Activated T-cell treated with anti-CD3 and anti-CD28 coated beads, Interleukin-2, amount 50 U/mL, for 72 hours (primary cell): Measurements from ENCODE around the gene BTBD19. TPM values are rescaled to one million over a fixed set of nuclear protein-coding genes. Genes with fewer than 3 reads are reported as not detected.
"Not testable (repeated sequence)": the region's sequence is repeated elsewhere in the genome, so short reads cannot be mapped to it uniquely, and the experiment has no call there.

Experiments
- ATAC-seq, 2 donors: fragments of 150-1000 bp; cut with Tn5 transposase; replicated peaks in 1 of 2; 2 replicates each; pipeline ENCODE4 v1.10.0; 2021; ENCODE audit warnings: moderate library complexity in 2 of 2, mild to moderate bottlenecking in 1 of 2
- DNase-seq, 2 donors: peaks; one replicate each; pipeline ENCODE4 v3.0.0; 2021 to 2022; ENCODE audit warnings: mixed read lengths in 1 of 2
- H3K27ac Mint-ChIP-seq: one replicate; pipeline ENCODE4 v1.8.0; 2022; ENCODE audit warnings: mild to moderate bottlenecking, moderate library complexity, mixed read lengths
- H3K27me3 Mint-ChIP-seq: one replicate; pipeline ENCODE4 v1.8.0; 2022; ENCODE audit warnings: low read depth, mixed read lengths
- H3K36me3 Mint-ChIP-seq, 2 donors: one replicate each; pipeline ENCODE4 v1.8.0; 2022; ENCODE audit warnings: mixed read lengths in 2 of 2, mild to moderate bottlenecking in 1 of 2; ENCODE audit not compliant: insufficient read depth in 2 of 2
- H3K4me1 Mint-ChIP-seq: one replicate; pipeline ENCODE4 v1.8.0; 2022; ENCODE audit warnings: low read depth, mixed read lengths
- H3K4me3 Mint-ChIP-seq, 2 donors: one replicate each; pipeline ENCODE4 v1.8.0; 2022; ENCODE audit warnings: mild to moderate bottlenecking in 2 of 2, mixed read lengths in 2 of 2, moderate library complexity in 2 of 2
- H3K9me3 Mint-ChIP-seq, 2 donors: one replicate each; pipeline ENCODE4 v1.8.0; 2022; ENCODE audit warnings: mixed read lengths in 2 of 2
- total RNA-seq, 2 donors: library from RNA; stranded (reverse); gene quantifications; one replicate each; pipeline ENCODE4 v1.2.3, GENCODE V29; 2022

Gene BTBD19
- total RNA-seq, 2 donors from 2014 or later = 9.4 to 16.8 TPM

DNA sequence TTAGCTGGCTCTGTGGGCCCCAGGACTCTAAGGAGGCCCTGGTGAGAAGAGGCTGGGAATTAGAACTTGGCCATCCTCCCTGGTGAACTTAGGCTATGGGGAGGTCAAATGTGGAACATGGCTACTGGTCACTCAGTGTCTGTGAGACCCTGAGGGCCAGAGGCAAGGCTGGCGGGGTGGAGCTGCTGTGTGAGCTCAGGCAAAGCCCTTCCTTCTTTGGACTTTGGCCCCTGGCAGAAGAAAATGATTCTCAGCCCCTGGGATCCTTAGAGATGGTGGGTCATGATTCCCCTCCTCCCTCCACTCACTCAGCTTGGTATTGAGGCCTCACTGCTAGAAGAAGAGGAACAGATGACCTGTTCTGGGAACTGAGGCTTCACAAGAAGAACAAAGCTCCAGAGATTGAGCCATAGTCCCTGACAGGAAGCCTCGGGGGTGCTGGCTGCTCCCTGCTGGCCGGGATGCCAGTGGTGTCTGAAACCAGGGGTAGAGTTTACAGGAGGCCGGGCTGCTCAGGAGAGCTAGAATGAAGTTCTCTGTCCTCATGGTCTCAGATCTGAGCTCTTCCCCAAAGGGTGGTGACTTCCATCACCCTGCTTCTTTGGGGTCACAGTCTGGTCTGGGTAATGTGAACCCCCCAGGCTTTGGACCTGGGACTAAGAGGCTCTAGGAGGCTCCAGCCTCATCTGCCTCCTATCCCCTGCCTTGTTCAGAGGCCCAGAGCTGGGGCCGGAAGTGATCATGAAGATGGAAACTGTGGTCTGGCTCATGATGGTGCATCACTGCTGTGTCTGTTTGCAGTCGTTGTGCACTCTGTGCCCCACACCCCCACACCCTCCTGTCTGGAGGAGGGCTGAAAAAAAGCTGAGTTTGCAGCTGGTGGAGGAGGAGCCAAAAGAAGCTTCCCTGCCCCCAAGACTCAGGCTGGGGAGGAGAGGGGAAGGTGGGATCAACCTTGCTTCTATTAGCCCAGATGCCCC lies 905 bp downstream of the BTBD19 start:
- DNase-seq (peak; percentile 88 to 91), ATAC-seq (peak; percentile 67 to 68)
- Mint-ChIP-seq H3K4me3 (peak overlapping the region; percentile 84 to 99), H3K4me1 (peaks cover 83% of the 10 kb centered on the region), H3K27me3 (no peaks in the 10 kb centered on the region), H3K36me3 (peaks cover 6 to 20% of the 10 kb centered on the region in 2 donors), H3K9me3 (no peaks in the 10 kb centered on the region), H3K27ac (peak overlapping the region; percentile 88)

DNA sequence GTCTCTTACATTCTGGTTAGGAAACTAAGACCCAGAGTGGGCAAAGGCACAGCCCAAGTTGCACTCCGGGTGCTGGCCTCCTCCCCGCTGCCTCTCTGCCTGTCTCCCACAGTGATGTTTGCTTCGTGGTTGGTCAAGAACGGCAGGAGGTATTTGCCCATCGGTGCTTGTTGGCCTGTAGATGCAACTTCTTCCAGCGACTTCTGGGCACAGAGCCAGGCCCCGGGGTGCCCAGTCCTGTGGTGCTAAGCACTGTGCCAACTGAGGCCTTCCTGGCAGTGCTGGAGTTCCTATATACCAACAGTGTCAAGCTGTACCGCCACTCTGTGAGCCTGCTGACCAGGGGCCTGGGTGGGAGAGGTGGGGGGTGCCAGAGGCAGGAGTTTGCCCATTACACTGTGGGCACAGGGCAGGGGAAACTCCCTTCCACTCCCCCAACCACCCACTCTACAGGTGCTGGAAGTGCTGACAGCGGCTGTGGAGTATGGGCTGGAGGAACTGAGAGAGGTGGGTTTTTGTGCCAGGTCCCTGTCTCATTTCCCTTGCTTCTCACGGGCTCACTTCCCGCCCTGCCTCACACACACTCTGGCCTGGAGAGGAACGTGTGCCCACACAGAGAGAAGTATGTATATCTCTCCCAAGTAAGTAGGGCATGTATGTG lies 1.9 kb downstream of the BTBD19 start:
- DNase-seq = peak; percentile 40 to 47
- peak overlapping the region; percentile 88 for H3K27ac Mint-ChIP-seq

DNA sequence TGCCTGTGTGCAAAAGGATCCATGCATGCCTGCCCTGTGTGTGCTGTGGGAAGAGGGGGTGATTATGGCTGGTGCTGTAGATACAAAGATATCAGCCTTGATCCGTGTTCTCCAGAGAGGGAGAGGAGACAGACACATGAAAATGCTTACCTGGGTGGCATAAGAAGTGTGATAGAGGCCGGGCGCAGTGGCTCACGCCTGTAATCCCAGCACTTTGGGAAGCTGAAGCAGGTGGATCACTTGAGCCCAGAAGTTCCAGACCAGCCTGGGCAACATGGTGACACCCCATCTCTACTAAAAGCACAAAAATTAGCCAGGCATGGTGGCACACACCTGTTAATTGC lies 2.4 kb downstream of the BTBD19 start:
- not testable (repeated sequence) for H3K9me3 Mint-ChIP-seq, ATAC-seq, H3K27me3 Mint-ChIP-seq, DNase-seq
- H3K27ac Mint-ChIP-seq = peak overlapping the region; percentile 79
- peaks cover 82% of the 10 kb centered on the region for H3K4me1 Mint-ChIP-seq
- H3K4me3 Mint-ChIP-seq = peak overlapping the region; percentile 84 to 99
- H3K36me3 Mint-ChIP-seq = peaks cover 8 to 20% of the 10 kb centered on the region in 2 donors

More for the DNA sequence above, 1.9 kb downstream of the BTBD19 start:
- ATAC-seq = no peak
- Mint-ChIP-seq H3K36me3 (peaks cover 8 to 17% of the 10 kb centered on the region in 2 donors), H3K9me3 (no peaks in the 10 kb centered on the region), H3K27me3 (no peaks in the 10 kb centered on the region), H3K4me1 (peaks cover 83% of the 10 kb centered on the region), H3K4me3 (peak overlapping the region; percentile 84 to 99)

DNA sequence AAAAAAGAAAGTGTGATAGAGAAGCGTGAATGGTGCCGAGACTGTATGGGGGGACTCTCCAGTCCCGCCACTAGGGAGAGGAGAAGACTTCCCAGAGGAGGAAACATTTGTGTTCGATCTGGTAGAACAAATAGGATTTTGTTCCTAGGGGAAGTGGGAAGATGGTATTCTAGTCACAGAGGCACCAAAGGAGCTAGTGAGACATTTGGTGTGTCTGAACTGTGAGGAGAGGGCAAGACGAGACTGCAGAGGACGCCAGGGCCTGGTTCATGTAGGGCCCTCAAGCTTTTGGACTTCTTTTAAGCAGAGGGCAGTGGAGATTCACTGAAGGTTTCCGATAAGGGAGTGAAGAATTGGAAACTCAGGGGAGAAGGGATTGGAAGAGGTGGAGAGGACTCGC lies 2.9 kb downstream of the BTBD19 start:
- H3K4me3 Mint-ChIP-seq = peak overlapping the region; percentile 84 to 99
- peaks cover 8 to 20% of the 10 kb centered on the region in 2 donors for H3K36me3 Mint-ChIP-seq
- DNase-seq (no peak), ATAC-seq (no peak)
- peak overlapping the region; percentile 79 for H3K27ac Mint-ChIP-seq
- H3K4me1 Mint-ChIP-seq = peaks cover 81% of the 10 kb centered on the region
- H3K27me3 Mint-ChIP-seq = no peaks in the 10 kb centered on the region
- H3K9me3 Mint-ChIP-seq = no peaks in the 10 kb centered on the region

DNA sequence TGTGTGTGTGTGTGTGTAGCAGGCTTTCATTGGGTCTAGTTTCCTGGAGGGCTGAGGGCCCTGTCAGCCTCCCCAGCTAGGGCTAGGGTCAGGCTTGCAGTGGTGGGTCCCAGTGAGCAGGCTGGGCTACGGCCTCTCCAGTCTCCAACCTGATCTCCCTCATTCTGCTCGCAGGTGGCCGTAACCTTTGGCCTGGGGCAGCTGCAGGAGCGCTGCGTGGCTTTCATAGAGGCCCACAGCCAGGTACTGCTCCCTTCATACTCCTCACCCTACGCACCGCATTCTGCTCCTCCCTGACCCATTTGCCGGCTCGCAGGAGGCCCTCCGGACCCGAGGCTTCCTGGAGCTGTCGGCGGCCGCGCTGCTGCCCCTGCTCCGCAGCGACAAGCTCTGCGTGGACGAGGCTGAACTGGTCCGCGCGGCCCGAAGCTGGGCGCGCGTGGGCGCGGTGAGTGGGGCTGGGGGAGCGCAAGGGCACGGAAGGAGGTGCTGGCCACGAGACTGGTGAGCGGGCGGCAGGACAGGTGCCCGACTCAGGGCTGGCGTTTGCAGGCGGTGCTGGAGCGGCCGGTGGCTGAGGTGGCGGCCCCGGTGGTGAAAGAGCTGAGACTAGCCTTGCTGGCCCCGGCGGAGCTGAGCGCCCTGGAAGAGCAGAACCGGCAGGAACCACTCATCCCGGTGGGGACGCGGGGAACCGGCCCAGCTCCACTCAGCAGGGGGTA lies 4.7 kb downstream of the BTBD19 start:
- peaks cover 9 to 14% of the 10 kb centered on the region in 2 donors for H3K36me3 Mint-ChIP-seq
- no peak for ATAC-seq
- H3K4me1 Mint-ChIP-seq = peaks cover 77% of the 10 kb centered on the region
- H3K4me3 Mint-ChIP-seq = peak overlapping the region; percentile 84 to 99
- H3K27ac Mint-ChIP-seq = peak overlapping the region; percentile 20
- H3K27me3 Mint-ChIP-seq = no peaks in the 10 kb centered on the region
- DNase-seq = no peak
- no peaks in the 10 kb centered on the region for H3K9me3 Mint-ChIP-seq

DNA sequence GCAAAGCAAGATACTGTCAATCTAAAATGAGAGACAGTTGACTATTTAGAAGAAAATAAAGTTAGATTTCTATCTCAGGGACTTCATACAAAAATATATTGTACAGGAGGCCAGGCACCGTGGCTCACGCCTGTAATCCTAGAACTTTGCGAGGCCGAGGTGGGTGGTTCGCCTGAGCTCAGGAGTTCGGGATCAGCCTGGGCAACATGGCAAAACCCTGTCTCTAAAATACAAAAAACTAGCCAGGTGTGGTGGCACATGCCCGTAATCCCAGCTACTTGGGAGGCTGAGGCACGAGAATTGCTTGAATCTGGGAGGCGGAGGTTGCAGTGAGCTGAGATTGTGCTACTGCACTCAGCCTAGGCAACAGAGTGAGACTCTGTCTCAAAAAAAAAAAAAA lies 7.6 kb downstream of the BTBD19 start:
- Mint-ChIP-seq H3K4me1 (peaks cover 76% of the 10 kb centered on the region), H3K36me3 (peaks cover 11 to 15% of the 10 kb centered on the region in 2 donors), H3K4me3 (peak overlapping the region in 1 of 2 donors; percentile 84)
- not testable (repeated sequence) for DNase-seq, H3K9me3 Mint-ChIP-seq, ATAC-seq, H3K27me3 Mint-ChIP-seq, H3K27ac Mint-ChIP-seq

DNA sequence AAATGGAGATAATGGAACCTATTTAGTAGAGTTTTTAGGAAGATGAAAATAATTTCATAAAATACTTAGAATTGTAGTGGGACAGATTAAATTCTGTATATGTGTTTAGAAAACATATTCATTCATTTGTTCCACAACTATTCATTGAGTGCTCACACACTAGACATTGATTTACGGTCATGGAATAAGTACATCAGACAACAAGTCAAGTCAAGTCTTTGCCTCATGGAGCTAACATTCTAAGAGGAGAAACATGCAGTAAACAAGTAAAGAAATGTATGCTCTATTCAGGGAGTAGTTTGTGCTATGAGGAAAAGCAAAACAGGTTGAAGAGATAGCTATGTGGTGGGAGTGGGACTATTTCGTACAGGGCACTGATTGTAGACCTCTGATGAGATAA lies 9.0 kb downstream of the BTBD19 start:
- Mint-ChIP-seq H3K4me1 (peaks cover 69% of the 10 kb centered on the region), H3K4me3 (peak overlapping the region; percentile 8 to 16), H3K9me3 (no peaks in the 10 kb centered on the region), H3K27ac (peak overlapping the region; percentile 35), H3K27me3 (no peaks in the 10 kb centered on the region), H3K36me3 (peaks cover 8 to 15% of the 10 kb centered on the region in 2 donors)
- ATAC-seq (no peak), DNase-seq (no peak)

DNA sequence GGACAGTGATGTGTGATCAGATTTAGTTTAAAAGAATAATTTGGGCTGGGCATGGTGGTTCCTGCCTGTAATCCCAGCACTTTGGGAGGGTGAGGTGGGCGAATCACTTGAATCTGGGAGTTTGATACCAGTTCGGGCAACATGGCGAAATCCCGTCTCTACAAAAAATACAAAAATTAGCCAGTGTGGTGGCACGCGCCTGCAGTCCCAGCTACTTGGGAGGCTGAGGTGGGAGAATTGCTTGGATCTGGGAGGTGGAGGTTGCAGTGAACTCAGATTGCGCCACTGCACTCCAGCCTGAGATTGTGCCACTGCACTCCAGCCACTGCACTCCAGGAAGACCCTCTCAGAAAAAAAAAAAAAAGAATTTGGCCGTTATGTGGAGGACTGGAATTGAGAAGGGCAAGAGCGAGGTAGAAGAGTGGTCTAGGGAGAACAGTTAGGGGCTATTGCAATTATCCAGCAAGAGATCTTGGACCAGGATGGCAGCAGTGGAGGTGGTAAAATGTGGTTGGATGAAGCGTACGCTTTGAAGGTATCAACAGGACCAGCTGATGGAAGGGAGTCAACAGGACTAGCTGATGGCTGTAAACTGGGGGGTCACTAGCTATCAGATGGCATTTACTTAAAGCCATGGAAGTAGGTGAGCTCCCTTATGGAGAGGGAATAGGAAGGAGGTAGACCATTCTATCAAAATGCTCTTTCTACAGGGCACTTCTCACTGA lies 9.6 kb downstream of the BTBD19 start:
- DNase-seq = no peak
- H3K9me3 Mint-ChIP-seq = no peaks in the 10 kb centered on the region
- H3K4me1 Mint-ChIP-seq = peaks cover 66% of the 10 kb centered on the region
- ATAC-seq = no peak
- peaks cover 8 to 15% of the 10 kb centered on the region in 2 donors for H3K36me3 Mint-ChIP-seq
- no peaks in the 10 kb centered on the region for H3K27me3 Mint-ChIP-seq
- H3K4me3 Mint-ChIP-seq = peak overlapping the region; percentile 50 to 94
- peak overlapping the region; percentile 100 for H3K27ac Mint-ChIP-seq

DNA sequence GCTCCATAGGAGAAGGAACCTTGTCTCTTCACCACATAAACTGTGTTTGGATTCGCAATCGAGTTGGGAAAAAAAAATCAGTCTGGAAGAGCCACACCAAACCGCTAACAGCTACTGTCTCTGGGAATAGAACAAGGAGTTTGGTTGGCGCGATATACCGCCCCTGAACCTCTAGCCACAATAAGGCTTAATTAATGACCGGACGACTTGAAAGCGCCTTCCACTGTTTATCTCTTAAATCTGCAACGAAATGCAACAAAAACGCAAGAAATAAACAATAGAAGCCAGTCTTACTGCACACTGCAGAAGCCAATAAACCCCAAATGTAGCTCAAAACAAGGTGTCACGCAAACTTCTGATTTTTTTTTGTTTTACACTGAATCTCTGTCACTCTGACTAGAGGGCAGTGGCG lies 10.9 kb downstream of the BTBD19 start:
- Mint-ChIP-seq H3K4me3 (peak overlapping the region; percentile 94 to 95), H3K36me3 (peaks cover 8 to 13% of the 10 kb centered on the region in 2 donors), H3K27me3 (no peaks in the 10 kb centered on the region), H3K4me1 (peaks cover 61% of the 10 kb centered on the region), H3K9me3 (no peaks in the 10 kb centered on the region), H3K27ac (peak overlapping the region; percentile 100)
- peak in 1 of 2 donors; percentile 45 for DNase-seq
- no peak for ATAC-seq

DNA sequence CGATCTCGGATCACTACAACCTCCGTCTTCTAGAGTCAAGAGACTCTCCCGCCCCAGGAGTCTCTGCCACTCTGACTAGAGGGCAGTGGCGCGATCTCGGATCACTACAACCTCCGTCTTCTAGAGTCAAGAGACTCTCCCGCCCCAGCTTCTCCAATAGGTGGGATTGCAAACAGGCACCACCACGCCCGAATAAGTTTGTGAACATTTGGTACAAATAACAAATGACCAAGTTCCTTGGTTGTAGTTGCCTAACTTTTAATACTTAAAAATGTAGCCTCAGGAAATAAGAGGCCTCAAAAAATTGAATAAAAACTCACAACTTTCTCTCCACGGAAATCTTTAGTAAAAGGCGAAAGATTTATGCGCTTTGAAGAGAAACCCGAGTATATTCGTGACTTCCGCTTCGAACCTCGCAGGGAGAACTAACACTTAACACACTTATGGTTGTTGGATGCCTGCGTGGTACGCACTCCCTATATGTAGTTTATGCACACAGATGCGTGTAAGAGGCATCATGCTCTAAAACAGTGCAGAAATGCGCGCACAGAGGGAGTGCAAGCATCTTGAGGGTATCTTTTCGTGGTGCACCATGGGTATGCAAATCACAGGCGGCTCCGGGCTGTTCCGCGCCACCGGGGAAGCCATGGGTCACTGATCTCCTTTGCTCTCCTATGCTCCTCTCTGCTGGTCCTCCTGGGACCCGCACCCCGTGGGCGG lies 11.4 kb downstream of the BTBD19 start:
- Mint-ChIP-seq H3K27ac (peak overlapping the region; percentile 100), H3K27me3 (no peaks in the 10 kb centered on the region), H3K36me3 (peaks cover 8 to 10% of the 10 kb centered on the region in 2 donors), H3K4me3 (peak overlapping the region; percentile 94 to 95), H3K4me1 (peaks cover 56% of the 10 kb centered on the region), H3K9me3 (no peaks in the 10 kb centered on the region)
- ATAC-seq = peak; percentile 89 to 91
- DNase-seq = peak; percentile 85 to 92

DNA sequence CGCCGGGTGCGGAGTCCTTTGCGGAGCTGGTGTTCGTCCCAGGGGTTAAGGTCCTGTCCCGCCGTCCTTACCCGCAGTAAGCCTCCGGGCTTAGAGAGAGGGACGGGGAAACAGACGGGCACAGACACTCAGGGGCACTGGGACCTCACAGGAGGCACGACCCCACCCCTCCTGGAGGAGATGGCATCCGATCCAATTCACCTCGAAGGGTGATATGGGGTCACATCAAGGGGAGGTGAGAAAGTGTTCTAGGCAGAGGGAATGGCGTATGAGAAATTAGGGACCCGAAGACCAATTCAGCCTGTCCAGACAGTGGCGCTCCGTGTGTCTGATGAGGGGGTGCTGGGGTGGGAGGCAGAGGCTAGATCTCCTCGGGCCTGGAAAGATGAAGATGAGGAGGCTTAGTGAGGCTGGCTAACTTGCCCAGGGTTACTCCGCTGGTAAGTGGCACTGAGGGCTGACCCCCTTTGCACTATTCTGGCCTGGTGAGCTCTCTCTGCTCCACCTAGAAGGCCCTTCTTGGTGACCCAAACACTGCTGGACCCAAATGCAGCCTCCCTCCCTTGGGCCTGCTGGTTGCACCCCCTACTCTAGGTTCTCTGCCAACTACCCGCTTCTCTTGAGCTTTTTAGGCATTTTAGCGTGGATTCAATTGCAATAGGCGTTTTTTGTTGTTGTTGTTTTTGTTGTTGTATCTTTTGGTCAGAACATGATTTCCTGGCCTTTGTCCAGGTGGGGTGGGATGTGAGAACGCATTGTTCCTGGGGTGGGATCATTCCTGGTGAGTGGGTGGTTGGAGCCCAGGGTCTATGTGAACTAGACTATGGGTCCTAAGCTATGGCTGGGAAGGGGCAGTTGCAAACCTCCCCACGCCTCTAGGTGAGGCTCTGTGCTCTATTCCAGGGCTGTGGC lies 12.3 kb downstream of the BTBD19 start:
- no peak for ATAC-seq

More for the DNA sequence above, 12.3 kb downstream of the BTBD19 start:
- Mint-ChIP-seq H3K27ac (peak overlapping the region; percentile 100), H3K4me1 (peaks cover 48% of the 10 kb centered on the region), H3K4me3 (peak overlapping the region; percentile 94 to 95), H3K9me3 (no peaks in the 10 kb centered on the region), H3K27me3 (no peaks in the 10 kb centered on the region), H3K36me3 (peaks cover 3% of the 10 kb centered on the region in 2 donors)
- no peak for DNase-seq
